Measurements from ENCODE around the gene FAM227B.

DNA sequence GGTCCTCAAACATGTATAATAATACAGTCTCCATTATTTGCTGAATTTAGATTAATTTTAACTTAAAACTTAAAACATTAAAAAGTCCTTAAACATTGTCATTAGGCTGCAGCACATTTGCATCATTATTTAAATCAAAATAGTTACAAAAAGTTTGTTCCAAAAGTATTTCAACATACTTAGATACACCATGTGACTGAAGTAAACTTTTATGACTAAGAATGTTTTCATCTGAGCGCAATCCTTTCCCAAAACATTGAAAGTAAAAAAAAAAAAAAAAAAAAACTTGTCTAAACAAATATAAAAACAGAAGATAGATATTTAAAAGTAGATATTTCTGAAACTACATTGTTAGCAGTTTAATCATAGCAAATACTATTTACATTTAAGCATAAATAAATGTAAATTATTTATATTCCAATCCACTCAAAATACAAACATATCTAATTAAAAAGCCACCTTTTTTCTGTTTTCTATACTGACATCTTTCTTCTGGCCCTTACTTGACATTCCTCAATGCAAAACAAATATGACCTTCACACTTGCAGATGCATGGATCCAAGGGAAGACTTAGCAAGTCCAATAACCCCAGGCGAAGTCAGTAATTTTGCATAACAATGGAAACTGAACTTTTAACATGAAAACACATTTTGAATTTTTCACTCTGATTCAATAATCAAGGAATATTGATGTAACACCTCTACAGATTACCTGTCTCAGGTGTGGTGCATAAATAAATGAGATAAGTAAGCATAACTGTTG, 10.3 kb downstream of the FAM227B start:
- TF ChIP-seq CTCF (optimal IDR thresholded peaks at IDR 0.05 in 1 of 3, IDR thresholded peaks at IDR 0.05 in 1 of 3, conservative IDR thresholded peaks at IDR 0.05 in 1 of 3; ENCODE audit: extremely low read depth in 1 of 3, insufficient read depth in 2 of 3, low read length in 3 of 3) = no peak
- TF ChIP-seq EZH2 (IDR thresholded peaks at IDR 0.05; ENCODE audit: low read length) = no peak
